ENCODE results near the gene ACD. TPM values are rescaled to one million over a fixed set of nuclear protein-coding genes. Genes with fewer than 3 reads are reported as not detected.

ACD gene
- total RNA-seq, 1 donor from 2014 or later = 31.6 TPM

- Mint-ChIP-seq H3K27me3 (no peaks in the 10 kb centered on the region), H3K4me3 (no peak overlapping the region), H3K4me1 (ENCODE audit: unreplicated experiment) (peaks cover 10% of the 10 kb centered on the region), H3K36me3 (peaks cover 9% of the 10 kb centered on the region), H3K9me3 (no peaks in the 10 kb centered on the region), H3K27ac (peak overlapping the region; percentile 86)
- TF ChIP-seq CTCF (conservative IDR thresholded peaks at IDR 0.05) = no peak
- no peak for DNase-seq (ENCODE audit: extremely low spot score, unreplicated experiment)
These were observed 44.0 kb upstream of the ACD start for GRCh38 chr16:67704110-67704509.

GRCh38 chr16:67703626-67704025, 43.6 kb upstream of the ACD start:
- DNase-seq (ENCODE audit: extremely low spot score, unreplicated experiment) = no peak
- peaks cover 10% of the 10 kb centered on the region for H3K4me1 Mint-ChIP-seq (ENCODE audit: unreplicated experiment)
- H3K27me3 Mint-ChIP-seq = no peaks in the 10 kb centered on the region
- H3K4me3 Mint-ChIP-seq = peak overlapping the region; percentile 41
- peaks cover 12% of the 10 kb centered on the region for H3K36me3 Mint-ChIP-seq
- H3K27ac Mint-ChIP-seq = peak overlapping the region; percentile 86
- H3K9me3 Mint-ChIP-seq = no peaks in the 10 kb centered on the region
- TF ChIP-seq CTCF (conservative IDR thresholded peaks at IDR 0.05) = no peak

- Mint-ChIP-seq H3K9me3 (no peaks in the 10 kb centered on the region), H3K4me3 (no peak overlapping the region), H3K36me3 (peaks cover 18% of the 10 kb centered on the region), H3K4me1 (ENCODE audit: unreplicated experiment) (peaks cover 10% of the 10 kb centered on the region), H3K27me3 (no peaks in the 10 kb centered on the region), H3K27ac (no peak overlapping the region)
- no peak for DNase-seq (ENCODE audit: extremely low spot score, unreplicated experiment)
- TF ChIP-seq CTCF (conservative IDR thresholded peaks at IDR 0.05) = no peak
These were observed 42.1 kb upstream of the ACD start for GRCh38 chr16:67702130-67702529.

GRCh38 chr16:67701420-67701819, 41.4 kb upstream of the ACD start:
- H3K9me3 Mint-ChIP-seq = no peaks in the 10 kb centered on the region
- no peak overlapping the region for H3K27ac Mint-ChIP-seq
- no peaks in the 10 kb centered on the region for H3K27me3 Mint-ChIP-seq
- H3K36me3 Mint-ChIP-seq = peaks cover 16% of the 10 kb centered on the region
- no peak for DNase-seq (ENCODE audit: extremely low spot score, unreplicated experiment)
- no peak overlapping the region for H3K4me3 Mint-ChIP-seq
- peaks cover 10% of the 10 kb centered on the region for H3K4me1 Mint-ChIP-seq (ENCODE audit: unreplicated experiment)
- no peak for TF ChIP-seq CTCF (conservative IDR thresholded peaks at IDR 0.05)

- peaks cover 13% of the 10 kb centered on the region for H3K36me3 Mint-ChIP-seq
- H3K9me3 Mint-ChIP-seq = no peaks in the 10 kb centered on the region
- TF ChIP-seq CTCF (conservative IDR thresholded peaks at IDR 0.05) = no peak
- no peak overlapping the region for H3K27ac Mint-ChIP-seq
- H3K4me1 Mint-ChIP-seq (ENCODE audit: unreplicated experiment) = peaks cover 5% of the 10 kb centered on the region
- no peaks in the 10 kb centered on the region for H3K27me3 Mint-ChIP-seq
- H3K4me3 Mint-ChIP-seq = no peak overlapping the region
- no peak for DNase-seq (ENCODE audit: extremely low spot score, unreplicated experiment)
These were observed 39.2 kb upstream of the ACD start for GRCh38 chr16:67699265-67699664.
